ENCODE data around the gene RASA3. TPM values are rescaled to one million over a fixed set of nuclear protein-coding genes. Genes with fewer than 3 reads are reported as not detected.

Gene RASA3
- total and polyA plus RNA-seq, 9 of the 15 experiments (the other 6 are each of a cell fraction or from before 2014, with no cell fraction given): 0.72 to 25.3 (median 14.4) TPM

DNA sequence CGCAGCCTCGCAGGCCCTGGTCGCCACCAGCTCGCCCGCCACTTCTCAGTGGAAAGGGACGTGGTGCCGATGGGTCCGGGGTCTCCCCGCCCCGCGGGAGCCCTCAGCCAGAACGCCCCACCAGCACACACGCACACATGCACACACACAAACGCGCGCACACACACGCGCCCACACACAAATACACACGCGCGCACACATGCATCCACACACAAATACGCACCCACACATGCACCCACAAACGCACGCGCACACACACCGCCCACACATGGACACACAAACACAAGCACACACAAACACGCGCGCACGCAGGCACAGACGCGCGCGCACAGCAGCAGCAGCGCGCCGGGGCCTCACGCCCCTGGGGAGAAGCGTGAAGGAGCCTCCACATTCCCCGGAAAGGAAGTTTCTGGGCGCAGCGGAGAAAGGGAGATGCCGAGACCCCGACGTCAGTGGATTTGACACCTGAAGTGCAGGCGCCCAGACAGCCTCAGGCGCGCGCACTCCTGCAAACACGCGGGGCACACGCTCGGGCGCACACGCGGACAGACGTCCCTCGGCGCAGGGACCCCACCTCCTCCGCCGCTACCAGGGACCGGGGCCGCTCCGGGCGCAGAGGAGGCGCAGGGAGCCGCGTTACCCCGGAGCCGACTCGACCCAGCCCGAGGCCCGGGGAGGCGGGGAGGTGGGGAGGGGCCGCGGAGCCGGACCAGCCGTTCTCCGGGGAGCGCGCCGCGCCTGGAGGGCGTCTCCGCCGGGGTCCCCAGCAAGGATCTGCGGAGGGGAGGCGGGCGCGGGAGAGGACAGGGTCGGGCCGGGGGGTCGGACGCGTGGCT, 622 bp downstream of the RASA3 start (continued):
- TF ChIP-seq, protein P1, sequence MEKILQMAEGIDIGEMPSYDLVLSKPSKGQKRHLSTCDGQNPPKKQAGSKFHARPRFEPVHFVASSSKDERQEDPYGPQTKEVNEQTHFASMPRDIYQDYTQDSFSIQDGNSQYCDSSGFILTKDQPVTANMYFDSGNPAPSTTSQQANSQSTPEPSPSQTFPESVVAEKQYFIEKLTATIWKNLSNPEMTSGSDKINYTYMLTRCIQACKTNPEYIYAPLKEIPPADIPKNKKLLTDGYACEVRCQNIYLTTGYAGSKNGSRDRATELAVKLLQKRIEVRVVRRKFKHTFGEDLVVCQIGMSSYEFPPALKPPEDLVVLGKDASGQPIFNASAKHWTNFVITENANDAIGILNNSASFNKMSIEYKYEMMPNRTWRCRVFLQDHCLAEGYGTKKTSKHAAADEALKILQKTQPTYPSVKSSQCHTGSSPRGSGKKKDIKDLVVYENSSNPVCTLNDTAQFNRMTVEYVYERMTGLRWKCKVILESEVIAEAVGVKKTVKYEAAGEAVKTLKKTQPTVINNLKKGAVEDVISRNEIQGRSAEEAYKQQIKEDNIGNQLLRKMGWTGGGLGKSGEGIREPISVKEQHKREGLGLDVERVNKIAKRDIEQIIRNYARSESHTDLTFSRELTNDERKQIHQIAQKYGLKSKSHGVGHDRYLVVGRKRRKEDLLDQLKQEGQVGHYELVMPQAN (IDR thresholded peaks at IDR 0.05; ENCODE audit: borderline replicate concordance): peak; percentile 64; the same call in 1 of the 2 replicates
- no peak for TF ChIP-seq C11orf30 (IDR thresholded peaks at IDR 0.05; ENCODE audit: low read depth)
- TF ChIP-seq POLR3A (IDR thresholded peaks at IDR 0.05; ENCODE audit: borderline replicate concordance, extremely low read depth, insufficient read depth, insufficient read length): no peak
- peak; percentile 35 for TF ChIP-seq CHD1 (IDR thresholded peaks at IDR 0.05; ENCODE audit: low read length)
- TF ChIP-seq, protein P2, sequence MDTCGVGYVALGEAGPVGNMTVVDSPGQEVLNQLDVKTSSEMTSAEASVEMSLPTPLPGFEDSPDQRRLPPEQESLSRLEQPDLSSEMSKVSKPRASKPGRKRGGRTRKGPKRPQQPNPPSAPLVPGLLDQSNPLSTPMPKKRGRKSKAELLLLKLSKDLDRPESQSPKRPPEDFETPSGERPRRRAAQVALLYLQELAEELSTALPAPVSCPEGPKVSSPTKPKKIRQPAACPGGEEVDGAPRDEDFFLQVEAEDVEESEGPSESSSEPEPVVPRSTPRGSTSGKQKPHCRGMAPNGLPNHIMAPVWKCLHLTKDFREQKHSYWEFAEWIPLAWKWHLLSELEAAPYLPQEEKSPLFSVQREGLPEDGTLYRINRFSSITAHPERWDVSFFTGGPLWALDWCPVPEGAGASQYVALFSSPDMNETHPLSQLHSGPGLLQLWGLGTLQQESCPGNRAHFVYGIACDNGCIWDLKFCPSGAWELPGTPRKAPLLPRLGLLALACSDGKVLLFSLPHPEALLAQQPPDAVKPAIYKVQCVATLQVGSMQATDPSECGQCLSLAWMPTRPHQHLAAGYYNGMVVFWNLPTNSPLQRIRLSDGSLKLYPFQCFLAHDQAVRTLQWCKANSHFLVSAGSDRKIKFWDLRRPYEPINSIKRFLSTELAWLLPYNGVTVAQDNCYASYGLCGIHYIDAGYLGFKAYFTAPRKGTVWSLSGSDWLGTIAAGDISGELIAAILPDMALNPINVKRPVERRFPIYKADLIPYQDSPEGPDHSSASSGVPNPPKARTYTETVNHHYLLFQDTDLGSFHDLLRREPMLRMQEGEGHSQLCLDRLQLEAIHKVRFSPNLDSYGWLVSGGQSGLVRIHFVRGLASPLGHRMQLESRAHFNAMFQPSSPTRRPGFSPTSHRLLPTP (IDR thresholded peaks at IDR 0.05; ENCODE audit: borderline replicate concordance, extremely low read depth, insufficient read length): no peak
- no peak for TF ChIP-seq RFX1 (IDR thresholded peaks at IDR 0.05)
- TF ChIP-seq EP400 (IDR thresholded peaks at IDR 0.05): peak; percentile 26; the same call in 1 of the 2 replicates
- peak; percentile 27; the same call in 1 of the 2 replicates for TF ChIP-seq SMARCE1 (IDR thresholded peaks at IDR 0.05)
- TF ChIP-seq ZMIZ1 (IDR thresholded peaks at IDR 0.05; ENCODE audit: low read depth in 2 of 2, low read length in 2 of 2): no peak
- TF ChIP-seq MAFK (IDR thresholded peaks at IDR 0.05; ENCODE audit: low read length): no peak
- TF ChIP-seq ZNF3 (CRISPR knock-in tag; IDR thresholded peaks at IDR 0.05): no peak
- no peak for TF ChIP-seq PTBP1 (IDR thresholded peaks at IDR 0.05; ENCODE audit: low read depth, low read length)
- TF ChIP-seq, protein P3, sequence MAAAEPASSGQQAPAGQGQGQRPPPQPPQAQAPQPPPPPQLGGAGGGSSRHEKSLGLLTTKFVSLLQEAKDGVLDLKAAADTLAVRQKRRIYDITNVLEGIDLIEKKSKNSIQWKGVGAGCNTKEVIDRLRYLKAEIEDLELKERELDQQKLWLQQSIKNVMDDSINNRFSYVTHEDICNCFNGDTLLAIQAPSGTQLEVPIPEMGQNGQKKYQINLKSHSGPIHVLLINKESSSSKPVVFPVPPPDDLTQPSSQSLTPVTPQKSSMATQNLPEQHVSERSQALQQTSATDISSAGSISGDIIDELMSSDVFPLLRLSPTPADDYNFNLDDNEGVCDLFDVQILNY (CRISPR knock-in tag; IDR thresholded peaks at IDR 0.05): no peak
- TF ChIP-seq CREB1 (IDR thresholded peaks at IDR 0.05): no peak
- no peak for TF ChIP-seq CREB1 (CRISPR knock-in tag; IDR thresholded peaks at IDR 0.05)
- peak; percentile 91 for TF ChIP-seq EGR1 (conservative IDR thresholded peaks at IDR 0.05)
- TF ChIP-seq, protein P4, sequence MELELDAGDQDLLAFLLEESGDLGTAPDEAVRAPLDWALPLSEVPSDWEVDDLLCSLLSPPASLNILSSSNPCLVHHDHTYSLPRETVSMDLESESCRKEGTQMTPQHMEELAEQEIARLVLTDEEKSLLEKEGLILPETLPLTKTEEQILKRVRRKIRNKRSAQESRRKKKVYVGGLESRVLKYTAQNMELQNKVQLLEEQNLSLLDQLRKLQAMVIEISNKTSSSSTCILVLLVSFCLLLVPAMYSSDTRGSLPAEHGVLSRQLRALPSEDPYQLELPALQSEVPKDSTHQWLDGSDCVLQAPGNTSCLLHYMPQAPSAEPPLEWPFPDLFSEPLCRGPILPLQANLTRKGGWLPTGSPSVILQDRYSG (tag; conservative IDR thresholded peaks at IDR 0.05; ENCODE audit: low read depth): no peak

Measured in K562 (cell line).